Fibroblast of lung (primary cell): ENCODE measurements around the gene ALPP. TPM values are rescaled to one million over a fixed set of nuclear protein-coding genes. Genes with fewer than 3 reads are reported as not detected.
"Not testable (repeated sequence)": the region's sequence is repeated elsewhere in the genome, so short reads cannot be mapped to it uniquely, and the experiment has no call there.

ENCODE experiments used
- DNase-seq, 2 donors: peaks; one replicate each; pipeline versions ENCODE4 v3.0.0 to v3.0.0-alpha.2; 2010; ENCODE audit warnings: low read depth in 2 of 2
- H2AFZ ChIP-seq: 2 replicates; pipeline ENCODE4 v1.5.1; 2012; ENCODE audit warnings: low read length, control low read depth, inconsistent platforms
- H3K27ac ChIP-seq: 2 replicates; pipeline ENCODE4 v1.5.1; 2011; ENCODE audit warnings: low read length, control low read depth; ENCODE audit not compliant: insufficient read depth
- H3K27me3 ChIP-seq: 2 replicates; pipeline ENCODE4 v1.5.1; 2011; ENCODE audit warnings: mild to moderate bottlenecking, low read length; ENCODE audit not compliant: control insufficient read depth, insufficient read depth
- H3K36me3 ChIP-seq: 2 replicates; pipeline ENCODE4 v1.5.1; 2011; ENCODE audit warnings: low read length; ENCODE audit not compliant: control insufficient read depth, insufficient read depth
- H3K4me1 ChIP-seq: 2 replicates; pipeline ENCODE4 v1.5.1; 2011; ENCODE audit warnings: low read length; ENCODE audit not compliant: control insufficient read depth, insufficient read depth; ENCODE audit errors: extremely low read depth
- H3K4me2 ChIP-seq: 2 replicates; pipeline ENCODE4 v1.5.1; 2011; ENCODE audit warnings: low read length, control low read depth; ENCODE audit not compliant: insufficient read depth; ENCODE audit errors: extremely low read depth
- H3K4me3 ChIP-seq, 4 experiments: fragments of 200-600 bp in 1 of 4; sonication (generic) in 1 of 4; replicated peaks in 1 of 4; 2 replicates each; pipeline ENCODE4 v1.5.1; 2011 to 2016; ENCODE audit warnings: low read length in 4 of 4, low read depth in 3 of 4, mild to moderate bottlenecking in 3 of 4, control low read depth in 2 of 4, inconsistent platforms in 1 of 4, mixed read lengths in 1 of 4; ENCODE audit not compliant: insufficient read depth in 1 of 4; ENCODE audit errors: control extremely low read depth in 1 of 4
- H3K79me2 ChIP-seq: 2 replicates; pipeline ENCODE4 v1.5.1; 2012; ENCODE audit warnings: mild to moderate bottlenecking, low read length, inconsistent platforms; ENCODE audit not compliant: control insufficient read depth, insufficient read depth
- H3K9ac ChIP-seq: 2 replicates; pipeline ENCODE4 v1.5.1; 2011; ENCODE audit warnings: mild to moderate bottlenecking, low read length, control low read depth; ENCODE audit not compliant: insufficient read depth
- H3K9me3 ChIP-seq: 2 replicates; pipeline ENCODE4 v1.5.1; 2012; ENCODE audit warnings: low read depth, low read length; ENCODE audit not compliant: control insufficient read depth, insufficient read depth
- H4K20me1 ChIP-seq: 2 replicates; pipeline ENCODE4 v1.5.1; 2011; ENCODE audit warnings: low read length; ENCODE audit not compliant: control insufficient read depth, insufficient read depth; ENCODE audit errors: extremely low read depth
- CTCF ChIP-seq, 2 donors: IDR thresholded peaks in 1 of 2; conservative IDR thresholded peaks in 1 of 2; 1 replicate in 1 of 2; 2 replicates in 1 of 2; pipeline ENCODE4 v1.5.1; 2011 to 2012; ENCODE audit warnings: low read length in 2 of 2, control low read depth in 1 of 2, inconsistent platforms in 1 of 2, low read depth in 1 of 2, mild to moderate bottlenecking in 1 of 2
- EZH2 ChIP-seq: IDR thresholded peaks from 2 replicates; pipeline ENCODE4 v1.5.1; 2012; ENCODE audit warnings: low read length, control low read depth, mild to moderate bottlenecking; ENCODE audit errors: missing control alignments
- polyA plus RNA-seq, 2 donors: library from polyadenylated mRNA; depleted of rRNA in 1 of 2; stranded (reverse) in 1 of 2; unstranded in 1 of 2; fragments of >200 nt; gene quantifications; 2 replicates each; pipeline ENCODE4 v1.2.1, GENCODE V29; 2011 to 2012; ENCODE audit warnings: missing spikeins in 1 of 2
- total RNA-seq: library from RNA; depleted of rRNA; stranded (reverse); fragments of >200 nt; gene quantifications from 2 replicates; pipeline ENCODE4 v1.2.1, GENCODE V29; 2014

Gene ALPP
- total and polyA plus RNA-seq, 2 donors (not counting 1 experiment from before 2014, with no cell fraction given), result not detected

GRCh38 chr2:232422051-232422450, 43.5 kb downstream of the ALPP start:
- H3K4me2 ChIP-seq, result no peak overlapping the region
- H3K9me3 ChIP-seq, result no peaks in the 10 kb centered on the region
- no peak overlapping the region for H3K27ac ChIP-seq
- peaks cover 50% of the 10 kb centered on the region for H3K27me3 ChIP-seq
- H3K36me3 ChIP-seq, result no peaks in the 10 kb centered on the region
- H3K4me3 ChIP-seq, result no peak overlapping the region
- DNase-seq, result no peak
- no peaks in the 10 kb centered on the region for H3K79me2 ChIP-seq
- no peaks in the 10 kb centered on the region for H4K20me1 ChIP-seq
- no peak overlapping the region for H3K9ac ChIP-seq
- TF ChIP-seq EZH2 (no peak), CTCF (conservative IDR thresholded peaks at IDR 0.05 in 1 of 2, IDR thresholded peaks at IDR 0.05 in 1 of 2; ENCODE audit: low read depth in 1 of 2, low read length in 2 of 2) (no peak)
- no peak overlapping the region for H2AFZ ChIP-seq
- H3K4me1 ChIP-seq, result no peaks in the 10 kb centered on the region

GRCh38 chr2:232422996-232423395, 44.4 kb downstream of the ALPP start:
- H3K27me3 ChIP-seq, result peaks cover 46% of the 10 kb centered on the region

GRCh38 chr2:232423407-232423806, 44.9 kb downstream of the ALPP start:
- not testable (repeated sequence) for DNase-seq, H3K4me2 ChIP-seq, H2AFZ ChIP-seq, H3K27ac ChIP-seq, H3K4me1 ChIP-seq, H3K9ac ChIP-seq, H3K36me3 ChIP-seq, H4K20me1 ChIP-seq, H3K4me3 ChIP-seq, H3K79me2 ChIP-seq, H3K9me3 ChIP-seq
- peaks cover 42% of the 10 kb centered on the region for H3K27me3 ChIP-seq

More at GRCh38 chr2:232422996-232423395, 44.4 kb downstream of the ALPP start:
- not testable (repeated sequence) for H4K20me1 ChIP-seq, H2AFZ ChIP-seq, DNase-seq, H3K4me1 ChIP-seq, H3K4me2 ChIP-seq, H3K4me3 ChIP-seq, H3K27ac ChIP-seq, H3K9ac ChIP-seq, H3K36me3 ChIP-seq, H3K9me3 ChIP-seq, H3K79me2 ChIP-seq

GRCh38 chr2:232431705-232432590, 53.4 kb downstream of the ALPP start:
- no peak overlapping the region for H2AFZ ChIP-seq
- no peak for TF ChIP-seq EZH2
- no peak for TF ChIP-seq CTCF (conservative IDR thresholded peaks at IDR 0.05 in 1 of 2, IDR thresholded peaks at IDR 0.05 in 1 of 2; ENCODE audit: low read depth in 1 of 2, low read length in 2 of 2)
- DNase-seq, result no peak
- no peaks in the 10 kb centered on the region for H3K4me1 ChIP-seq
- H3K4me2 ChIP-seq, result no peak overlapping the region
- no peak overlapping the region for H3K4me3 ChIP-seq
- H3K9ac ChIP-seq, result no peak overlapping the region
- H3K27me3 ChIP-seq, result no peaks in the 10 kb centered on the region
- H3K9me3 ChIP-seq, result no peaks in the 10 kb centered on the region
- no peak overlapping the region for H3K27ac ChIP-seq
- H3K79me2 ChIP-seq, result no peaks in the 10 kb centered on the region
- no peaks in the 10 kb centered on the region for H3K36me3 ChIP-seq
- H4K20me1 ChIP-seq, result no peaks in the 10 kb centered on the region
